GM21360 (cell line): ENCODE data around the gene XIRP1.

Source experiments
- ATAC-seq: cut with Tn5 transposase; IDR thresholded peaks from one replicate; pipeline ENCODE4 v1.9.1; 2021; ENCODE audit warnings: mild to moderate bottlenecking, moderate library complexity; ENCODE audit not compliant: unreplicated experiment

XIRP1 gene

DNA sequence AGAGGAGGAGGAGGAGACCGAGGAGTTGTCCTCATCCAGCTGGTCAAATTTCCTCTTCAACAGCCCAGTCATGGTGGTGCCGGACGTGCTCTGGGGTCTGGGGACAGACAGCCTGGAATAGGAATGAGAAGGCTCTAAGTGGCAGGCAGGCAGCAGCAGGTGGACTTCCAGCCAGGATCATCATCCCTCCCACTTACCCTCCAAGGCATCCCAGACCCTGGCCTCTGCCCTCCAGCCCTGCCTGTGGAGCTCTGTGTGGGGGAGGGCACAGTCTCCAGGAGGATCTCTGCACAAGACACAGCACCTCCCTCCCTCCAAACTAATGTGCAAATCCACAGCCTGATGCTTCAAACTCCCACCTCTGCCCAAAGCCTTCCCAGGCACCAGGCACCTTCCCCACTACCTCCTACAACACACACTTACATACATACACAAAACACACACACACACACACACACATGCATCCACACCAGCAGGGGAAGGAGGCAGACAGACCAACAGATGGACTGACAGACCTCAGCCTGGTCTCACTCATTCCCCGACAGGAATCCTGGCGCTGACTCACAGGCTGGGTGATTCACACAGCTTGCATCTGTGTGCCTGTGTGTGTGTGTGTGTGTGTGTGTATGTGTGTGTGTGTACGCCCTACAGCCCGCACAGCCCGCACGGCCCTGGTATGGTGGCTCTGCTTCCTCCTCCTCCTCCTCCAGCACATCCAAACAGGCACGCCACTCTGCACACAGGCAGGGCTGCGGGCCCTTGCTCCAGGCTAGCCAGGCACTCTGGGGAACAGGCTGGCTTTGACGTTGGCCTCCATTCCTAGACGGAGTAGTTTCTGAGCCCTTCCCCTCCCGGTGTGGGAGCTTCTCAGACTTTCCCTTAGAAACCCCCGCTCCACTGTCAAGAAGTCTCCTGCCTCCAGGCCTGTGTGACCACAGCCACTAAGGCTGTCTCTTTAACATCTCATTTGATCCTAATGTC lies 45.5 kb downstream of the XIRP1 start:
- no peak for ATAC-seq

- no peak for ATAC-seq
Measured at GRCh38 chr3:39146083-39146501, 46.3 kb downstream of the XIRP1 start.

DNA sequence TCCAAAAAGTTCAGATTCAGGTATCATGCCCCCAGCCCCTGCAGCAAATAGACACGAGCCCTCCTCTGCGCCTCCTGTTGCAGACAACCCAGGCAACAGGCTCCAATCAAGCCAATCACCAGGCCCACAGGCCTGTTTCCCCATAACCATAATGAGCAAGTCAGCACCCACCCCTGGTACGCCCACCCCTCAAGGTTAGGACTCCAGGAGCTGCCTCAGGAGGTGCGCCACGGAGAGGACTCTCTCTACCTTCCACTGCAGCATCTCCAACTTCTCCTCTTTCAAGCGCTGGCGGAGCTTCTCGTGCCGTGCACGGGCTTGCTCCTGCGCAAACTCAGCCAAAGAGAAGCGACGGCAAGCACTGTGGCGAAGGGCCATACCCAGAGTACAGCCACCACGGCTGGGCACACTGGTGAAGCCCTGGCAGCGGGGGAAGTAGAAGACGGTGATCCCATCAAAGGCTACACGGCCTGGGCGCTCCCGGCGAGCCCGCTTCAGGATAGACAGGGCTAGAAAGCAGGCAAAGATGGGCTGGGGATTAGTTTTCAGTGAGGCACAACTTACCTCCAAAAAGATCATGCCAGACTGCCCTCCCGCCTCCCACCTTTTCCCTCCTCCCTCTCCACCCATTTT lies 47.5 kb downstream of the XIRP1 start:
- ATAC-seq, result no peak

- no peak for ATAC-seq
Measured at GRCh38 chr3:39144095-39144747, 48.2 kb downstream of the XIRP1 start.

- no peak for ATAC-seq
Measured at GRCh38 chr3:39143051-39143885, 49.1 kb downstream of the XIRP1 start.

GRCh38 chr3:39142067-39142466 lies 50.3 kb downstream of the XIRP1 start:
- no peak for ATAC-seq

GRCh38 chr3:39141171-39141995 lies 51.0 kb downstream of the XIRP1 start:
- no peak for ATAC-seq

DNA sequence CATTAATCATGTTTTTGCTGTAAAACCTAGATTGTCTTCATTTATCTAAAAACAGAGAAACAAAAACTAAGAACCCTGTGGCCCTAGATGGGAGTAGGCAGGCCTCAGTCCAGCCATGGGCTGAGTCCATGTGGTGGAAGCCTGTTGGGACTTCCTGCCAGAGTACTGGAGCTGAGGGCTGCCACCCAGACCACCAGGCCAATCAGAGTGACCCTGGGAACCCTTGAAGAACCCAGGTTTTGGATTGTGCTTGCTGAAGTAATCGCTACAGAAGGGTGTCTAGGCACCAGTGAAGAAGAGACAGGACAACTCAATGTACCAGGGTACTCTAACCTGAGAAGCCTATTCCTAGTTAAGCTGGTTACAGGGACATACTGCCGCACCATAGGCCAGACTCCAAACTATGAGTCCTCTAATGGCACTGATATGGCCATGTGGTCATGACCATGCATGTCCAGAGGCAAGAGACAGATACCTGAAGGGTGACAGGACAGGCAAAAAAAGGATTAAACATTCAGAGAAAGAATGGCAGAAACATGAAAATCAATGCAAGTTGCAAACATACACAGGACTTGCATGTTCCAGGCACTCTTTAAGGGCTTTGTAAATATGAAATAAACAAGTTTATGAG lies 51.9 kb downstream of the XIRP1 start:
- ATAC-seq, result no peak

DNA sequence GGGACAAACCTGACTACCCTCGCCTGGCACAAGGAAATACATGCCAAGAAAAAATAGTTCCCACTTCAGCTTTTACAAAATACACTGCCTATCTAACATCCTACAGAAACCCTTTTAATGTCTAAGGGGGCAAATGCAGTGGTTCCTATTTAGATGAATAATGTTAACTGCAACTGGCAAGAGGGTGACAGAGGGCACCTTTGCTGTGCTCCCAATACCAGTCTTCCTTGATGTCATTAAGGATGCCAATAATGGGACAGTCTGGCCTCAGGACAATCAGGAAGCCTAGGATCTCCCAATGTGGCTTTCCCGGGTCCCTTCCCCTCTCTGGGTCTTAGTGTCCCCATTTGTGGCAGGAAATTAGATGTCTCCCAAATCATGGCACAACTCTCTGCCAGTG lies 53.0 kb downstream of the XIRP1 start:
- no peak for ATAC-seq

DNA sequence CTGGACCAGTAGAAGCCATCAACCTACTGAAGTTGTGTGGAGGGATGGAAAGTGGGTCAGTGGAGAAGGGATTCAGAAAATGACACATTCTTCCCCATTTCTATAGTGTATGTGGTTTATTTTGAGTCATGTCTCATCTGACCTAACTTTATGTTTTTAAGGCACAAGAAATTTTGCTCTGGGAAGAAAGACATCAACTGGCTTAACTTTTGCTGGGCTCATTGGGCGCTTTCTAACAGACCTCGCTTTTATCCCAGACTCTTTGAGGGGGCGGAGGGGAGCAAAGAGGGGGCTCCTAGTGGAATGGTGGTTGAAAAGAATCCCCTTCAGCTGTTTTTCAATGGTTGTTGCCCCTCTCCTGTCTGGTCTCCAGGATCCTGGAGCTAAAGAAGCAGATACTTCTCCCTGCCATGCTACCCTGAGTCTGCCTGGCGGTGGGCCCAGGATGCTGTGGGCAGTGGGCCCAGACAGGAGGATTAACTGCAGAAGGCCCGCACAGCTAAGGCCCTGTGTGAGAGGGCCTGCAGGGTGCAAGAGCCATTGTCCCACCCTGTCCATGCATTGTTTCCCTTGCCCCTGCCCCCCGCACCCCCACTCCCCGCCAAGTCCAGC lies 53.5 kb downstream of the XIRP1 start:
- no peak for ATAC-seq

DNA sequence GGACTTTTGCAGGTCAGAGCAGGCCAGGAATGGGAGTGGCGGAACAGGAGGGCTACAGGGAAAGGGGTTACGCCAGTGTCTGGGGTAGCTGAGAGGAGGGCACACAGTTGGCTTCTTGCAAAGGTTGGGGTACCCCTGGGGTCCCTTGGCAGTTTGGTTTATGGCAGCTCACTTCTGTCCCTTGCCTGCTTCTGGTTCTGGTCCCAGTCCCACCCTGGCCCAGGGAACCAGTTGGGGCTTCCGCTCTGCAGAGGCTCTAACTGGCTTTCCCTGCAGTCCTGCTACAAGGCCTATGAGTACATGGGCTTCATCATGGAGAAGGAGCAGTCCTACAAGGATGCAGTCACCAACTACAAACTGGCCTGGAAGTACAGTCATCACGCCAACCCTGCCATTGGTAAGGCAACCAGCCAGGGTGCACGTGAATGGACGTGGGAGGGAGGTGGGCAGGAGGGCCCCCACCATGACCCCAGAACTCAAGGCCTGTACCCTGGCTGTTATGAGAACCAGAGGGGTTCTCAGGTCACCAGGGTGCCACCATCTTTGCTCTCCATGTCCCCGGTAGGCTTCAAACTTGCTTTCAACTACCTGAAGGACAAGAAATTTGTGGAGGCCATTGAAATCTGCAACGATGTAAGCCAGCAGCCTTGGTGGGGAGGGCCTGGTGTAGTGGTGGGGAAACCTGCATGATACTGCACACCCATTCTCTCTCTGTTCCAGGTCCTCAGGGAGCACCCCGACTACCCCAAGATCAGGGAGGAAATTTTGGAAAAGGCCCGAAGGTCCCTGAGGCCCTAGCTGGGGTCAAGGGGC lies 54.2 kb downstream of the XIRP1 start:
- no peak for ATAC-seq

DNA sequence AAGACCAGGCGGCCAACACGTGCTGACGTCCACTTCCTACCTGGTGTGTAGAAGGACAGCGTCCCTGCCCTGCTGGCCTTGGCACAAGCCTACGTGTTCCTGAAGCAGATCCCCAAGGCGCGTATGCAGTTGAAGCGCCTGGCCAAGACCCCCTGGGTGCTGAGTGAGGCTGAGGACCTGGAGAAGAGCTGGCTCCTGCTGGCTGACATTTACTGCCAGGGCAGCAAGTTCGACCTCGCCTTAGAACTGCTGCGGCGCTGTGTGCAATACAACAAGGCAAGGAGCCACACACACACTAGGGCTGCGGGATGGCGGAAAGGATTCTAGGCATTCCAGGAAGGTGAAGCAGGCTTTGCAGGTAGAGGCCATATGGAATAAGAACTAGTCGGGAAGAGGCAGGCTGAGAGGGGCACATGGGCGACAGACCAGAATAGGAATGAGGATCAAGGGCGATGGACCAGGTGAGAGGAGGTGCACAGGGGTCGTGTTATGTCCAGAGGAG lies 54.9 kb downstream of the XIRP1 start:
- no peak for ATAC-seq

GRCh38 chr3:39136533-39137434 lies 55.6 kb downstream of the XIRP1 start:
- no peak for ATAC-seq

- ATAC-seq, result no peak
Measured at GRCh38 chr3:39135170-39135805, 57.1 kb downstream of the XIRP1 start.

DNA sequence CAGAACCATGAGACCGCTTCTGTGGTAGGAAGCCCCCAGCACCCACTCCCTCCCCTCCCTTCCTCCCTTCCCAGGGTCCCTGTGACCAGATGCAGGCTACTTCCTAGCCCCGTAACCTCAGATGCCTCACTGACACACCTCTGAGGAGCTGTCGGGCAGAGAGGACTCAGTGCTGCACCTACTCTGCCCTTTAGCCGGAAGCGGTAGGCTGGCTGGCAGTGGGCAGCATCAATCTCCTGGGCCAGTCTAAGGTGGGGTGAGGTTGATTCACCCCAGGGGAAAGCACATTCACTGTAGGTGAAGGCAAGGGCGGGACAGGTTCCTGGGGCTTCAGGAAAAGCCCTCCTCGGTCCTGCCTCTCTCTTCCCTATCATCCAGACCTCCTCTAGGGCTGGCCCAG lies 58.1 kb downstream of the XIRP1 start:
- no peak for ATAC-seq

DNA sequence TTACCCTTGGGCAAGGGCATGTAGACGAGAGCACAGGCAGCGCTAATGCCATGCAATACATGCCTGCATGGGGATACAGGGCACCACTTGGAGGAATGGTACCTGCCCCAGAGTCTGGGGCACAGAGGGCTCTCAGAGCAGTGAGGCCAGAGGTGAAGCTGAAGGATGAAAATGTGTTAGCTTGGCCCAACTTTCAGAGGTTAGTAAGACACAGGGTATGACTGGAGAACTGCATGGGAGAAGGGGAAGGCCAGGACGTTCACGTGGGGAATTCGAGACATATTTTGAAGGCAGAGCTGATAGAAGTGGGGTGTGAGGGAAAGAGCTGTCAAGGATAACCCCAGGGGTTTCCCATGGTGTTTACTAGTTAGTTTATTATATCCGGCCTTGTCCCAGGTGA lies 58.6 kb downstream of the XIRP1 start:
- no peak for ATAC-seq
